HG03139 (cell line): Measurements from ENCODE around the gene AGA.

Experiments used
- ATAC-seq: cut with Tn5 transposase; IDR thresholded peaks from one replicate; pipeline ENCODE4 v1.9.1; 2021; ENCODE audit not compliant: unreplicated experiment

The AGA gene

DNA sequence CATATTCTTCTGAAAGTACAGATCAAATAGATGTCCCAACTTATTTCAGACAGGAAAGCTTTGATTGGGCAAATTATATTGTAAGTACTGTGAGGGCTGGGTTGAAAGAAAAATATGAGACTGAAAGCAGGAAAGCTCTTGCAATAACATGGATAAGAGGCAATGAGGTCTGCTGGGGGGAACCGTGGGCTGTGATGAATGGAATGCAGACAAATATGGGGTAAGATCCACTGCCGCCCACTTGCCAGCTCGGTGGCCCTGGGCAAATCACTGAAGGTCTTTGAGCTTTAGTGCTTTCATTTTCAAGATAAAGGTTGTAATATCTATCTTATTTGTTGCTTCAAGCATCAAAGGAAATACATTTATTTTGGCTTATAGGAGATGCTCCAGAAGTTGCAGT lies 51.0 kb downstream of the AGA start:
- ATAC-seq = no peak

- ATAC-seq = no peak
Measured at GRCh38 chr4:177386278-177386815, 55.9 kb downstream of the AGA start.

DNA sequence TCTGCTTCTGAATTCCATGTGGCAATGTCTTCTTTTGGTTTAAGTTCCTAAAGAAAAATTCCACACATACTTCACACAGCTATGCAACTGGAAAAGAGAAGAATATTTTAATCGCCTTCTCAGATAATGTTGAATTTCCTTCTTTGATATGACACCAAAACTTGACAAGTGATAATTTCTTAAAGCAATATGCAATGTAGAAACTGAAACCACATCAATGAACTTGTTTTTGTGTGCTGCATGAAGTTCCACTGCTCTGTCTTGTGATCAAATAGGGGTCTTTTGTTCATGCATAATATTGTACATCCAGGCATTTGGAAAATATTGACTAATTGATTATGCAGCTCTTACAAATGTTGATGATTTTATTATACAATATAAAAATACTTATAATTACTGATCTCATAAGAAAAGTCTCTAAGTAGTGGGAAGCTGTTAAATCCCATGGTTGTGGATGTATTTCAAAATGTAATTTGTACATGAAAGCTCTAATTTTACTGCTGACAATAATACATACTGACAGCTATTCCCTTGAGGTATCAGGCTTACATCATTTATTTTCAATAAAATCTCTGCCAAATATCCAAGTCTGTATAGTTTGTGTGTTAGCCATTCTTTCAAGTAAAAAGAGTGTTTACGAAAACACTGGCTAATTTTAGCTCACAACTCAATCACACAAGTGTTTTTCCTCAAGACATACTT lies 56.5 kb downstream of the AGA start:
- no peak for ATAC-seq

DNA sequence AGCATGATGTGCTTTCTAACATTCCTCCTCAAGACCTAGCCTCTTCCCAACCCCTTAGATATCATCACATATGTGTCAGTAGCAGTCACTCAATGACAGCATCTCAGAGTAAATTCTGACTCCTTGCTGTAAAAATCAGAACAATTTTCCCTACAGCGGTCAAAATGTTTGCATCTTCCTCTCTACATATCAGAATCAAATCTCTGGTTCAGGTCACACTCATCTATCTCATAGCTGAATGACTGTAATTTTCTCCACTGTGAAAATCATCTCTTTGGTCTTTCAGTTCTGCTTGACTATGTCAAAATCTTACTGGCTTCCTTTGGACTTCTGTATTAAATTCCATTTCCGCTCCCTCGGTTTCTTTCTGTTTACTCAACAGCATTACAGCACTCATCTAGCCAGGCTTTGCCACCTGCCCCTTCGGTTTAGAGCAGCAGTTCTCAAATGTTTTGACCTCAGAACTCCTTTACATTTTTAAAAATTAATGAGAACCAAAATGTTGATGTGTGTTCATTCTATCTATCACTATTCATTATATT lies 57.3 kb downstream of the AGA start:
- no peak for ATAC-seq

DNA sequence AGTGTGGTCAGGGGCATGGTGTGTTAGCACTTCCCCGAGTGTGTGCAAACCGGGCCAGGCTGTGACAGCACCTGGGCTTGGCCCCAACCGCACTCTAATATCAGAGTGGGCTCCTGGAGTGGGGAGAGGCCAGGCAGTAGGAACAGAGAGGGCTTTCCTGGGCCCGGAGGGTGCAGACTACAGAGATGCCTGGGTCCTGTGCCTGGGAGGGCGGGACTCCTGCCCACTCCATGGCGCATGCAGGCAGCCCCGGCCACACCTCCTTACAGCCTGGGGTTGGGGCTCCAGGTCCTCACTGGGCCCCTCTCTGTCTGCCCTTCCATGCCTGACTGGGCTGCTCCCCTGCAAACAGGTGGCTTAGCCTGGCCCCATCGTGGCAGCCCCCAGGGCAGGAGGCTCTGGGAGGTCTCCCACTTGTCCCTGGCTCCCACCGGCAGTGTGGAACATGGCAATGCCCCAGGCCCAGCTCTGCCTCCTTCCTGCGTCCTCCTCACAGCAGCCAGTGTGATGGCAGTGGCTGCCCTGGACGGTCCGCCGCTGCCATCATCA lies 60.4 kb downstream of the AGA start:
- no peak for ATAC-seq
